Measurements from ENCODE around the gene RBM5.

The RBM5 gene

GRCh38 chr3:50136714-50137405, 48.1 kb downstream of the RBM5 start:
- H3K4me1 ChIP-seq (ENCODE audit: insufficient read depth, poor library complexity, severe bottlenecking), result peaks cover 23% of the 10 kb centered on the region
- H3K27me3 ChIP-seq (ENCODE audit: insufficient read depth, poor library complexity, severe bottlenecking), result no peaks in the 10 kb centered on the region
- peak overlapping the region; percentile 73 for H3K27ac ChIP-seq (ENCODE audit: poor library complexity, severe bottlenecking)
- no peaks in the 10 kb centered on the region for H3K36me3 ChIP-seq (ENCODE audit: low read depth)
- ATAC-seq (ENCODE audit: low read depth), result peak; percentile 7; the same call in 1 of the 3 replicates
- DNase-seq (ENCODE audit: low spot score), result no peak
- no peak for TF ChIP-seq CTCF (IDR thresholded peaks at IDR 0.05; ENCODE audit: poor library complexity, severe bottlenecking)
- H3K9me3 ChIP-seq (ENCODE audit: severe bottlenecking), result no peaks in the 10 kb centered on the region
- no peak overlapping the region for H3K4me3 ChIP-seq (ENCODE audit: severe bottlenecking)

GRCh38 chr3:50137531-50137930, 48.8 kb downstream of the RBM5 start:
- peaks cover 23% of the 10 kb centered on the region for H3K4me1 ChIP-seq (ENCODE audit: insufficient read depth, poor library complexity, severe bottlenecking)
- no peak; the same call in 2 of the 3 replicates for ATAC-seq (ENCODE audit: low read depth)
- no peaks in the 10 kb centered on the region for H3K36me3 ChIP-seq (ENCODE audit: low read depth)
- no peak overlapping the region for H3K4me3 ChIP-seq (ENCODE audit: severe bottlenecking)
- no peaks in the 10 kb centered on the region for H3K9me3 ChIP-seq (ENCODE audit: severe bottlenecking)
- peak overlapping the region; percentile 73 for H3K27ac ChIP-seq (ENCODE audit: poor library complexity, severe bottlenecking)
- no peak for TF ChIP-seq CTCF (IDR thresholded peaks at IDR 0.05; ENCODE audit: poor library complexity, severe bottlenecking)
- no peak for DNase-seq (ENCODE audit: low spot score)
- H3K27me3 ChIP-seq (ENCODE audit: insufficient read depth, poor library complexity, severe bottlenecking), result no peaks in the 10 kb centered on the region

- Histone ChIP-seq H3K4me3 (ENCODE audit: severe bottlenecking) (no peak overlapping the region), H3K27me3 (ENCODE audit: insufficient read depth, poor library complexity, severe bottlenecking) (no peaks in the 10 kb centered on the region), H3K36me3 (ENCODE audit: low read depth) (no peaks in the 10 kb centered on the region), H3K27ac (ENCODE audit: poor library complexity, severe bottlenecking) (peak overlapping the region; percentile 73), H3K4me1 (ENCODE audit: insufficient read depth, poor library complexity, severe bottlenecking) (peaks cover 23% of the 10 kb centered on the region), H3K9me3 (ENCODE audit: severe bottlenecking) (no peaks in the 10 kb centered on the region)
- DNase-seq (ENCODE audit: low spot score), result no peak
- TF ChIP-seq CTCF (IDR thresholded peaks at IDR 0.05; ENCODE audit: poor library complexity, severe bottlenecking), result no peak
- peak; percentile 44 for ATAC-seq (ENCODE audit: low read depth)
Measured at GRCh38 chr3:50138266-50139200, 49.8 kb downstream of the RBM5 start.

GRCh38 chr3:50139308-50139707, 50.6 kb downstream of the RBM5 start:
- no peaks in the 10 kb centered on the region for H3K27me3 ChIP-seq (ENCODE audit: insufficient read depth, poor library complexity, severe bottlenecking)
- no peaks in the 10 kb centered on the region for H3K36me3 ChIP-seq (ENCODE audit: low read depth)
- no peaks in the 10 kb centered on the region for H3K9me3 ChIP-seq (ENCODE audit: severe bottlenecking)
- H3K27ac ChIP-seq (ENCODE audit: poor library complexity, severe bottlenecking), result peak overlapping the region; percentile 73
- no peak for DNase-seq (ENCODE audit: low spot score)
- no peak overlapping the region for H3K4me3 ChIP-seq (ENCODE audit: severe bottlenecking)
- H3K4me1 ChIP-seq (ENCODE audit: insufficient read depth, poor library complexity, severe bottlenecking), result peaks cover 23% of the 10 kb centered on the region
- no peak for TF ChIP-seq CTCF (IDR thresholded peaks at IDR 0.05; ENCODE audit: poor library complexity, severe bottlenecking)
- ATAC-seq (ENCODE audit: low read depth), result no peak
